GM15510 (cell line): ENCODE results near the gene RFX7.

Source experiments
- POLR2A ChIP-seq: IDR thresholded peaks from 3 replicates; pipeline ENCODE4 v1.6.1; 2011; ENCODE audit warnings: borderline replicate concordance; ENCODE audit not compliant: insufficient read length; ENCODE audit errors: extremely low read depth

Gene RFX7

DNA sequence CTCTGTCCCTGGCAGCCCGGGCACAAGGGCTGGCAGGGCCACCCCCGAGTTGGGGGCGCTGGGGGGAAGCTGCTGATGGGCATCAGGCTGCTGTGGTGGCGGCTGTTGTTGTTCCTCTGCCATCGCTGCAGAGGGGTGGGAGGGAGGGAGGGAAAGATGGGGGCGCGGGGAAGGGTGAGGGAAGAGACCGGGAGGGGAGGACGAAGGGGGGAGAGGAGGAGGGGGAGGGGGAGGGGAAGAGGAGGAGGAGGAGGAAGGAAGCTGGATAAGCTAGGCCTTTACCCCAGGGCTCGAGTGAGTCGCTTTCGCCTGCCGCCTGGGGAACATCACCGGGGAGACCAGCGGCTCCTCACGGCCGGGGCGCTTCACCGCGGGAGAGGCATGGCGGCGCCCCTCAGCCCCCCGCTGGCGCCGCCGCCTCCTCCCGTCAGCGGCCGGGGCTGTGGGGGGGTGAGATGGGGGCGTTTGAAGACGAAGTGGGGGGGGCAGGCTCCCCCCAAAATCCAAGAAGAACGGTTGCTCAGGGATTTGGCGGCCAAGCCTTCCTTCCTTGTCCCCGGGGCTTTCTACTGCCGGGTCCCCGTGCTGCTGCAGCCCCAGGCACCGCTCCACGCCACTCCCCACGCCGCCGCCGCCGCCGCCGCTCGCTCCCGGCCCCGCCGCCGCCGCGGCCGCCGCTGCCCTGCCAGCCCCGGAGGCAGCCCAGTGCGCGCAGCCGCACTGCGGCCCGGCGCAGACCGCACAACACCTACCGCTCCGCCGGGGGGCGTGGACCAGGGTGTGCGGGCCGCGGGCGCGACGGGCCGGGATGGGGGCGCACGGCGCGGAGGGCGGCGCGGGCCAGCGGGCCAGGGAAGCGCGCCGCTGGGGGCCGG lies at the start of gene RFX7:
RFX7 (minus strand) TSS at position 717 of the 875 bp plus-strand sequence; CDS start at position 123, 594 bp downstream.
- peak; percentile 60 for TF ChIP-seq POLR2A

DNA sequence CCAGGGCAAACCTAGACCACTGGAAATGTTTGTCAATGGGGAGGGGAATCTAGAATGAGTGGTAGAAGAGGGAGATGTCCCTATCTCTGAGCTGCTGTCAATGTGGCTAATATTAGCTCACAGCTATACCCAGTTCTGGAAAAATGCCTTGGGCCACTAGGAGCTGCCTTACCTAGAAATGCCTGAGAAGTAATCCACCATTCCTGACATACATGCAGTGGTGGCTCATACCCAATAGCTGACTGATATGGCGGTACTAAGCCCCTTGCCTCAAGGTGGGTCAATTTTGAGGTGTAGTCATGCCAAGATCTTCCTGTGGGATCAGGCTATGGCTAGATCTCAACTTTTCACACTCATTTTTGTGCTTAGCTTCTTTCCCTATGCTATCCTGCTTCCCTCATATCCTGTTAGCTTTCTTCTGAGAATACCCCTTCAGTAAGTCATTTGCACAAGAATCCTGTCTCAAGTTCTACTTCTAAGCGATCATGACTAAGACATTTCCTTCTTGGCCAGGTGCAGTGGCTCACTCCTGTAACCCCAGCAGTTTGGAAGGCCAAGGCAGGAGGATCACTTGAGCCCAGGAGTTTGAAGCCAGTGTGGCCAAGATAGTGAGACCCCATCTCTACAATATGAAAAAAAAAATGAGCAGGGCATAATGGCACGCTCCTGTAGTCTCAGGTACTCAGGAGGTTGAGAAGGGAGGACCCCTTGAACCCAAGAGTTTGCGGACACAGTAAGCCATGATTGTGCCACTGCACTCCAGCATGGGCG lies 49.1 kb upstream of the RFX7 start:
- no peak for TF ChIP-seq POLR2A

- no peak for TF ChIP-seq POLR2A
These were observed 48.1 kb upstream of the RFX7 start for GRCh38 chr15:56291741-56292140.

DNA sequence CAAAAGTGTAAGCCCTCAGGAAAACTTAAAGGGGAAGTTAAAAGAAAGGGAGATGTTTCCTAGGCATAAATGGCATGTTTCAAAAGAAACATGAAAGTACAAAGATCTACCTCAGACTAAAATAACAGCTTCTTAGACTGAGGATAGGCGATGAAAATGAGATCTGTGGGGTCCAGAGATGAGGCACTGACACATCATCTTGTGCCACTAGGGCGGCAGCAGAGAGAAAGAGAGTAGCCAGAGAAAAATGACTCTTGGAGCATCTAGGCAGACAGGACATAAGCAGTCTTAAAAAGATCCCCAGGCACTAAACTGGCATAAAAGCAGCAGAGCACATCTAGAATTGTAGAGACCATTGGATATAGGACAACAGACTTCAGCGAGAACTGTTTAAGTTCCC lies 42.5 kb upstream of the RFX7 start:
- TF ChIP-seq POLR2A: no peak

DNA sequence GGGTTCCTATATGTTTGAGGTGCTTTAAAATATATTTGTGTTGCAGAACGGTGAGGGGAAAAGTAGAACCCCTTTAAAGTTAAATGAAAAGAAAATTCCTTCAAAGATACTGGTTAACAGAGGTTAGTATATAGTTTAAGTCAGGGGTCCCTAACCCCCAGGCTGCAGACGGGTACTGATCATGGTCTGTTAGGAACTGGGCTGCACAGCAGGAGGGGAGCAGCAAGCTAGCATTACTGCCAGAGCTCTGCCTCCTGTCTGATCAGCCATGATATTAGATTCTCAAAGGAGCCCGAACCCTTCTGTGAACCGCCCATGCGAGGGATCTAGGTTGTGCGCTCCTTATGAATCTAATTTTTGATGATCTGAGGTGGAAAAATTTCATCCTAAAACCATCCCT lies 37.5 kb upstream of the RFX7 start:
- TF ChIP-seq POLR2A: no peak

DNA sequence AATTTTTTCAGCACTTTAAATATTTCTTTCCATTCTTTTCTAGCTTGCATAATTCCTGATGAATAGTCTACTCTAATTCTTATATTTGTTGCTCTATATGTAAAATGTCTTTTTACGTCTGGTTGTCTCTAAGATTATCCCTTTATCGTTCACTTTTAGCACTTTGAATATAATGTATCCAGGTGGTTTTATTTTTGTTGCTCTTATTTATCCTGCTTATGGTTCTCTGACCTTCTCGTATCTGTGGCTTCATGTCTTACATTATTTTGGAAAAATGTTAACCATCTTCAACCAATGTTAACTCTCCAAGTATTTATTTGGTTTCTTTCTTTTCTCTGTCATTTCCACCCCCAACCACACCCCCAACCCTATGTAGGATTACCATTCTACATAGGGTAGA lies 30.0 kb upstream of the RFX7 start:
- TF ChIP-seq POLR2A: no peak

DNA sequence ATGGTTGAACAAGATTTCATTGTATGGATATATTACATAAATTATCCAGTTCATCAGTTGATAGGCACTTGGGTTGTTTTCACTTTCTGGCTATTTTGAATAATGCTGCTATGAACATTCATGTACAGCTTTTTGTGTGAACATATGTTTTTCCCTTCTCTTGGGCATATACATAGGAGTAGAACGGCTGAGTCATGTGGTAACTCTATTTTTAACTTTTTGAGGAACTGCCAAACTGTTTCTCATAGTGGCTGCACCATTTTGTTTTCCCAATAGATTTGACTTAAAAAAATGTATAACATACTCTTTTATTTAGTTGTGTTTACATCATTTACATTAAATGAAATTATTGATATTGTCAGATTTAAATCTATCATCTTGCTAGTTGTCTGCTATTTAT lies 28.8 kb upstream of the RFX7 start:
- TF ChIP-seq POLR2A: no peak

- TF ChIP-seq POLR2A: no peak
These were observed 18.3 kb upstream of the RFX7 start for GRCh38 chr15:56261854-56262509.

- no peak for TF ChIP-seq POLR2A
These were observed 10.6 kb upstream of the RFX7 start for GRCh38 chr15:56254265-56254664.

DNA sequence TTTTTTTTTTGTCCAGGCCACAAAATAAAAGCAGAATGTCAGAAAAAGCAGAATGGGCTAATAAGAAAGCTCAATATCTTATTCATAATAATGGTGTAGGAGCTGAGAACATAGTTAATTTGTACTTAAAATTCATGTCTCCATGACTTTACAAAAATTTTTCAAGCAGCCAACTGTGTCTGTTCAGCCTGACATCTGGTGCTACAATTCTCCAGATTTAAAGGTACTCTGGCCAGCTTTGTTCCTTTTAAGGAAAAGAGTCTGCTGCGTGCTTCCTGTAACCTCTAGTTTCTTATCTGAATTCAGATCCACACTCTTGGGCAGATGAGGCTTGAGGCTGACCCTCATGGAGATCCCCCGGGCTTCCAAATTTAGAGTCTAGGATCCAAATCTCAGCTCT lies 8.7 kb upstream of the RFX7 start:
- TF ChIP-seq POLR2A: no peak

DNA sequence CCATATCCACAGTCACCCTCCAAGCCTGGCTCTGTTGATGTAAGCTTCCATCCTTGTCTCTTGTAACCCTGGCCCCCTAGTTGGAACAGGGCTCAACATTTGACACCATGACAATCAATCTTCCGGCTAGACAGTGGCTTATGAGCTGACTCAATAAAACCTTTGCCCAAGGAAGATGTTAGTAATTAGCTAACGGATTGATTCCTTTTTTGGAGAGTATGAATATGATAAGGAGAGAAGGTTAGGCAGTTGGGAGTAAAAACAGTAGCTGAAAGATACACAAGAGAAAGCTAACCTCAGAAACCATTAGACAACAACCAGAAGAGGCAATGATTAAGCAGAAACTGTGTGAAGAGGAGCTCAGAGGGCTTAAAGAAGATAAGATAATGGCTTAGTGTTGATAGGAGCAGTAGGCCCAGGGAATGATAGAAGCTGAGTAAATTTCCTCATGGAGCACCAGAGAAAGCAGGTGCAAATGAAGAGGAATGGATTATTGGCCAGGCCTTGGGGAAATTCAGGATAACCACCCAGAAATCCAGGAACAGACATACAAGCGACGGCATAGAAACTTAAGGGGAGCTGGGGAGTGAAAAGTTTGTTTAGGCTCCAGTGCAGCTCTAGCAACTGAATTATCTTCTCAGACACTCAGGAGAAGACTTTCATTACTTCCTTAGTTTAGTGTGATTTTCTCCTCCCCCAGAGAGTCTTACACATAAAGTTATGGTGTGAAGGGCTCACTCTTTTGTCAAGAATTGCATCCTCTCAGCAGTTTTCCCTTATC lies 7.8 kb upstream of the RFX7 start:
- TF ChIP-seq POLR2A: no peak

GRCh38 chr15:56250626-56251025 lies 6.9 kb upstream of the RFX7 start:
- TF ChIP-seq POLR2A: no peak

- no peak for TF ChIP-seq POLR2A
These were observed 5.4 kb upstream of the RFX7 start for GRCh38 chr15:56249092-56249491.

- no peak for TF ChIP-seq POLR2A
These were observed 4.8 kb upstream of the RFX7 start for GRCh38 chr15:56248311-56248992.

DNA sequence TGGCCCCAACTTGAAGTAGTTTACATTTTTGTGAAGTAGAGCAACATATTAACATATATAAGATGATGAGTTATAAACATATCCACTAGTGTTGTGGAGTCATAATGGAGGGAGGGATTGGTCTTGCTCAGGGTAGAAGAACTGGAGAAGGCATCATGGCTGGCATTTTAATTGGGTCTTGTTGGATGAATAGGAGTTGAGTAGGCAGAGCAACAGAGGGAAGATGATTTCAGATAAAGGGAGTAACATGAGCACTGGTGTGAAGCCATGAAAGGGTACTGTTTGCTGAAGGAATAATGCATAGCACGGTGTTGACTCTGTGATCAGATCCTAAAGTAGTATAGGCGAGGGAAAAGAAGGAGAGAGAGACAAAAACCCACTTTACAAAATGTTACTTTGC lies 3.6 kb upstream of the RFX7 start:
- no peak for TF ChIP-seq POLR2A
